ENCODE measurements around the gene SMG6.

The SMG6 gene

DNA sequence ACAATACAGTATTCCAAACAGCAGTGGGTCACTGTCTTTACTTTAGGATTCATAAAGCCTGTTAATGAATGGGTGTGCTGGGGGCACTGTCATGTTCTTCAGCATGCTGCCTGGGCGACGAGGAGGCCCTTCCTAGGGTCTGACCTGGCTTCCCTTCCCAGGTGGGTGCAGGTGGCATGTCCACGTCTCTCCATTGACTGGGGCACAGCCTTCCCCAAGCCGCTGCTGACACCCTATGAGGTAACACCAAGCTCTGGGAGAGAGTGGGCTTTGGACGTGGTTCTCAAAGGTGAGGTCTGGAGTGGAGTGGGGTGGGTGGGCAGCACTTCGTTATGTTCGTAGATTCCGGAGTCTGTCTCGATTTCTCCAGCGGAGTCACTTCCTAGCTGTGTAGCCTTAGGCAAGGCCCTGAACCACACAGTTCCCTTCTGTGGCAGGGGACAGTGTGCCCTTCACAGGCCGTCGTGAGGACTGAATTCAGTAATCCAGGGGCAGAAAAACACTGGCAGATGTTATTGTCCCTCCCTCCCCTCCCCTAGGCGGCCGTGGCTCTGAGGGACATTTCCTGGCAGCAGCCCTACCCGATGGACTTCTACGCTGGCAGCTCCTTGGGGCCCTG lies 262.5 kb downstream of the SMG6 start:
- DNase-seq, result no peak

- DNase-seq, result no peak
These were observed 263.3 kb downstream of the SMG6 start for GRCh38 chr17:2040219-2040827.

DNA sequence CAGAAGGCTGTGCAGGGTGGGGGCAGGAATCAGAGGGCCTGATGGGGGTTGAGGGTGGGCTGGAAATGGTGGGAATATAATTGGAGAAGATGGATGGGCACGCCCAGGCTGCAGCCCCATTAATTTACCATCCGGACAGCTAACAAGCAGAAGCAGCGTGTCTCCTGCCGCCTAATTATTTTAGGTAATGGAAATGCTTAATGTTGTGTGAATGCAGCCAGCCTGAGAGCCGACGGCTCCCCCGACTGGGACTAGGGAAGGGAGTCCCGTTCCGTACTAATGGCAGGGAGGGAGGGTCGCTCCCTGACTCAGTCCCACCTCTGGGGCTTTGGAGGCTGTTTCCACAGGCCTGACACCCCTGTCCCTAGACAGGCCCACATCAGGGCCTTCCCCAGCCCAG lies 266.4 kb downstream of the SMG6 start:
- no peak for DNase-seq

DNA sequence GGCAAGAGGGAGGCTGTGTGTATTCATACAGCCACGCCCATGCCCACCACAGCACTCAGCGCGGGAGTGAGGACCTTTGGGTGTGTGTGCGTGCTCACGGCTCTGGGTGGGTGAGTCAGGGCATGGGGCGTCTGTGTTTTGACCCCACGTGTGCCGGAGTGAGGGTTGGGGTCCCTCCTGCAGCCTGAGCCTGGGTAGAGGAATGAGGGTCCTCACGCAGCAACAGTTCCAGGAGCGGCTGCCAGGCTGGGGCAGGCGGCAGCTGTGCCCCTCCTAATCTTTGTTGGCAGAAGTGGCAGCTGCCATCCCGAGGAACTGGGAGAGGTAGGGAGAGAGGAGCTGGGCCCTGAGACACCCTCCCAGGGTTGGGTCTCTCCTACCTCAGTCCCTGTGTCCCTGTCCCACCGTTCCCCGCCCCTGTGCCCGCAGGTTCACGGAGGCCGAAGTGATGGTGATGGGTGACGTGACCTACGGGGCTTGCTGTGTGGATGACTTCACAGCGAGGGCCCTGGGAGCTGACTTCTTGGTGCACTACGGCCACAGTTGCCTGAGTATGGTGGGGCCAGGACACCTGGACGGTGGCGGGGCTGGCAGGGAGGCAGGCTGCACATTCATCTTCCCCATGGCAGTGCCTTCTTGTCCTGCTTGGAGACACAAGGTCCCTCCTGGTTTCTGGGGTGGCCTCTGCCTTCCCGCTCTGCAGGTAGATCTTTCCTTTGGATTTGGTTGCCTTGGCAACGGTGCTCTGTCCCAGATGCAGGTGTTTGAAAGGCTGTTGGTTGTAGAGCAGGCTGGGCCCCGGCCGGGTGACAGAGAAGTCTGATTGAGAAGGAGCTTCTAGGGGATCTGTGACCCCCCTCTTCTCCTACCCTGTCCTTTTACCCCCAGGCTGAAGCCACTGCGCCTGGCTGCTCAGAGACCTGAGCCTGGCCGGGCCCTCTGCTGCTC lies 267.8 kb downstream of the SMG6 start:
- no peak for DNase-seq

- no peak for DNase-seq
These were observed 268.6 kb downstream of the SMG6 start for GRCh38 chr17:2034806-2035540.

- DNase-seq, result no peak
These were observed 269.4 kb downstream of the SMG6 start for GRCh38 chr17:2034157-2034556.

DNA sequence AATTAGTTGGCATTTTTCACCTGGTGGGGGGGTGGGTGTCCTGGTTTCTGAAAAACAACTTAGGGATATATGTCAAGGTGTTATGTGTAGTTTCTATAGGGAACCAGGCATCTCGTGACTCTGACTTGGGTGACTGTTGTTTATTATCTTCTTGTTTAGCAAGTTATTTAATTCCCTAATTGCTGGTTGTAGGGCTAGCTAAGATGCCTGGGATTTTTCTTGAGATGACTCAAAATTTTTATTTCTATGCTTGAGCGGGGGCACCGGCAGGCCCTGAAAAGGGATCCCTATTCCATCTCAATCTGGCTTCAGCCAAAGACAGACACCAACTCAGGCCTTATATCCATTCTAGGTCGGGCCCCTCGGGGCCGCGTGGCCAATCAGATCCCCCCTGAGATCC lies 270.4 kb downstream of the SMG6 start:
- no peak for DNase-seq

DNA sequence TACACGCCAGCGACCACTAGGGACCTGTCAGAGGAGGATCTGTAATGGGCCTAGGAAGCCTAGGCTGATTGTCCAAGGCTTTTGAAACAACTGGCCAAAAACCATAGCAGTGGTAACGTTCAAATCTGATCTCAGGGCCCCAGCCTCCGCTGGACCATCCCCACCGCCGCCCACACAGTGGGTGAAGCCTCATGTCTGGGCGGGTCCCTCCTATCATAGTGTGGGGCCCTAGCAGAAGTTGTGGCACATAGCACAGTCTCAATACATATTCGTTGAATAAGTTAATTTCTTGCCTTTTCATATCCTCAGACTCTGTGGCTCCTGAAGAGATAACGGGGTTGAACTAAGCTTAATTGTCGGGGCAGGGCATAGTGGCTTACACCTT lies 272.8 kb downstream of the SMG6 start:
- DNase-seq, result peak; percentile 66

GRCh38 chr17:2029911-2030778 lies 273.4 kb downstream of the SMG6 start, which contains the start of gene DPH1:
Gene DPH1 (plus strand): TSS chr17:2030153. CDS start chr17:2030170, 17 bp downstream.
- DNase-seq, result peak; percentile 93

DNA sequence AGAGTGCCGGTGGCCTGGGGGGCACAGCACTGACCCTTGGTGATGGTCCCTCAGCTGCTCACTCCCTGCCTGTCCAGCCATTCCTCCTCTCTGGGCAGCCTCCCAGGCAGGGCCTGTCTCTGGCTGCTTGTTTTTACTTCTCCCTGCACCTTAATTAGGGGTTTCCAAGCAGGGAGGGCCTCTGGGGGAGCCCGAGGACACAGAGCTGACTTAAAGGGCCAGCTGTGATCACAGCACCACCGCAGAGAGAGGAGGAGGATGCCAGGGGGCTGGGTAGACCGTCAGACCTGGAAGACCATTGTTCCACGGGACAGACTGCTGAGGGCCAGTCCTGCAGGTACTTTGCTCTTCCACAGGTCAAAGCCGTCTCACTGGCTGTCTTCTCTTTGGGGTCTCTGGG lies 274.8 kb downstream of the SMG6 start:
- no peak for DNase-seq

- DNase-seq, result no peak
These were observed 275.4 kb downstream of the SMG6 start for GRCh38 chr17:2028234-2028614.

GRCh38 chr17:2027528-2028233 lies 275.9 kb downstream of the SMG6 start:
- DNase-seq, result peak; percentile 38

DNA sequence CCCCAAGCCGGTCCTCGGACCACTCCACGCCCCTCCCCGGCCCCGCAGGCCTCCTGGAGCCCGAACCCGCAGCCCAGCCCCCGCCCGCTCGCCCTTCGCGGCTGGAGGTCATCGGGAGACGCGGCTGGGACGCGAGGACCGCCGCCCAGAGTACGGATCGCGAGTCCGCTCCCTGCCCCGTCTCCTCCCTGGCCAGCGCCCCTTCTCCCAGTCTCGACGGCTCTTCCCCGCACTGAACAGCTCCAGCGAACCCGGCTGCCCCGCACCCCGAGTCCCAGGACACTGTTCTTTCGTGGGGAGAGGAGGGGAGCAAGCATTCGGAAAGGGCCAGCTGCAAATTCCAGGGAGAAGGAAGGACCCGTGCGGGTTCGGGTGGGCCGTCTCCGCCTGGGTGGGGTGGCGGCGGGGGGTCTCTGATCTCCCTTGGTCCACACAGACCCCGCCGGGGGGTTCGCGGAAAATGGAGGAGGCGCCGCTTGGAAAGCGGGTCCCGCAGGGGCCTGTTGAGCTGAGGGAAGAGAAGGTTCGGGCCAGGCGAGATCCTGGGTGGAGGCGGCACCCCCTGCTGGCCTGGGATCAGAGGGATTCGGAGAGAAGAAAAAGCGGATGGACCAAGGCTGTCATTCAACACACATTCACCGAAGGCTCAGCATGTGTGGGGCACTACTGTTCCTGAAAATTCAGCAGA lies 277.8 kb downstream of the SMG6 start:
- peak; percentile 54 for DNase-seq

DNA sequence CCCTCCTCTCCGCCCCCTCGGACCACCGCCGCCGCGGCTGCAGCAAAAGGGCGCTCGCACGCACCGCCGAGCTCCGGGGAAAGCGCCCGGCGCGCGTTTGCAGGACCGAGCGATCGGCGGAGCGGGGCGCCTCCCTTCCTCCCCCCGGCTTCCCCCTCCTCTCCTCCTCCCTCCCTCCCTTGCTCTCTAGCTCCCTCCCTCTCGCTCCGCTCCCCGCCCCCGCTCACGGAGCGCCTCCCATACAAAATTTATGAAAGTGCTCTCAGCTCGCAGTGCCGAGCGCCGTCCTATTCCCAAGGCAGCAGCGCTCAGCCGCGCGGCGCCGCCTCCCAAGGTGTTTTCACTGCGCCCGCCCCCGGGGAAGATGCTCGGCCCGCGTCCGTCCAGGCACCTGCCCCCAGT lies 278.4 kb downstream of the SMG6 start, which contains the start of gene RTN4RL1:
Gene RTN4RL1, minus strand, starts transcription at position 115 of the 402 bp plus-strand sequence. CDS start 469 bp downstream, outside the sequence.
- peak; percentile 67 for DNase-seq

DNA sequence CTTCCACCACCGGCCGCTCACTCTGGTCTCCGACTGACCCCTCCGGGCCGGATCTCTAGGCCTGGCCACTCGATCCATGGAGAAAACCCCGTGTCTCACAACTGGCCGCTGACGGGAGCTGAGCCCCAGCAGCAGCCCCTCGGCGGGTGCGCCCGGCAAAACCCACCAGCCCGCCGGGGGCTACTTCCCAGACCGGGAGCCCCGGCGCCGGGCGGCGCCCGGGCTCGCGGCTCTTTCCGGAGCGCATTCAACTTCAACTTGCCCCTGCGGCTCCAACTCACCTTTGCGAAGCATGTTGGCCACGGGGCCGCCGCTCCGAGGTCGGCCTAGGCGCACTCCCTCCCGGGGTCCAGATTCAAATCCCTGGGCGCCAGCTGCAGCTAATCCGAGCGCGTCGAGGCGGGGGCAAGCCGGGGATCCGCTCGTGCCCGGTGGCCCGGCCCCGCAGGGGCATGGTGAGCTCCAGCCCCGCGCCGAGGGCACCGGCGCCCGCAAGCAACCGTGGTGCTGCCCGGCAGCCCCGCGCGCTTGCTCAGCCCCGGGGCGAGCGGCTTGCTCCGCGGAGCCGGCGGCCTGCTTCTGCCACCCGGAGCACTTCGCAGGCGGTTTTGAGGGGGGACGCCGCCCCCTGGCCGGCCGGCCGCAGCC lies 278.9 kb downstream of the SMG6 start:
- peak; percentile 37 for DNase-seq

GRCh38 chr17:2023692-2024571 lies 279.7 kb downstream of the SMG6 start:
- peak; percentile 49 for DNase-seq

DNA sequence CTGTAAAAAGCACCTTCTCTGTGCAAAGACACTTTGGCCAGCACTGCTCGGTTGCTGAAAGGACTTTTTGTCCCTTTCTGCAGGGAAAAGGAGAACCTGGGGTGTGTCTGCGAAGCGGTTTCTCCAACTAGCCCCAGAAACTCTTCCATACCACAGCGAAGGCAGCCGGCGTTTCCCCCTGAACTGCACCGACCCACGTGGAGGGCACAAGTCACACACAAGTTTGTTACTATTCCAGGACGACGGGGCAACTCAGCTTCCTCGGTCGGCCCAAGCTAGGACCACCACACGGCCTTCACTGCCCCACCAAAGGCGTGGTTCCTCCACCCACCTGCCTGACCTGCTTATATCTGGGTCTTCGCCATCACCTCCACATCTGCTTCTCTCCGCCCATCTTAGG lies 280.3 kb downstream of the SMG6 start:
- no peak for DNase-seq

DNA sequence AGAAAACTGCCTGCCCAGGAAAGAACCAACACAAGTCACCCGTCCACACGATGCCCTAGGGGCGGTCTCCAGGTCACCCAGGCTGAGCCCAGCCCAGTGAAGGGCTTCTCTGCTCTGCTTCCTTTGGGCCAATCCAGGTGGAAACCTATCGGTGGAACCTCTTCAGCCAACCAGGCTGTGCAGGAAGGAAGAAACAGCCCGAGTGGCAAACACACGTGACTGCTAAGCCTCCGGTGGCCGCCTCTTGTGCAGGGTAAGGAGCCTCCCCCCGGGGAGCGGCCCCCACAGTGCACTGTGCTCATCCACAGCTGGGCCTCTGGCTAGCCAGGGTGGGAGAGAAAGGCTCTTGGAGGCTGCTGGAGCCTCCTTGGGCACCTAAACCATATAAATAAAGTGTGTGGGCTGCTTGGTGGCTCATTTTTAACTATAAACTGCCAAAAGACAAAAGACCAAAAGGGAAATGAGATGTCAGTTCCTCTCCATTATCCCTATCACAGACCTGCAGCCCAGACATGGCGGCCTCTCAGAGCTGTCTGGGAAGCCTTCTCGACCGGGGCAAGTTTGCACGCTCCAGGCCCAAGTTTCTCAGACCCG lies 280.8 kb downstream of the SMG6 start:
- DNase-seq, result no peak

DNA sequence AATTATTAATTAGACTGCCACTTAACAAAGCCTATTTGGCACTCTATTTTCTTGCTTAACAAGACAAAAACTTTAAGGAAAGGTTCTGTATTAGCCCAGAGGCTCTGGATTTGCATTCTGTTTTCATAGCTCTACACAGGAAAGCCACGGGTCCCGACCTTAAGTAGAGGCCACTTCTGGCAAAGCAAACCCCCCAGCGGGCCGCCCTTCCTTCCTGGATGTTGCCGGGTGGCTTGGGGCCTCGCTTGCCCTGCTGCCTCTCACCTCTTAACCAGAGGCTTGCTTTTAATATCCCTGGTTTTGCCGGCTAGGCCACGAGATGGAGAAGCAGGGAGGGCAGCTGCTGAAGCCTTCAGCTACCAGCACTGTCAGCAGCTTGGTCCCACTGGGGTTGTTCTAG lies 282.9 kb downstream of the SMG6 start:
- DNase-seq, result no peak

Data from stimulated activated CD8-positive, alpha-beta memory T cell treated with anti-CD3 and anti-CD28 coated beads, Interleukin-4, amount 100 ng/mL, for 48 hours (primary cell).